Gastrocnemius medialis (tissue), 4 donors: Measurements from ENCODE around the gene MYPOP.

Experiments used
- POLR2A ChIP-seq, 2 donors: fragments of 450-650 bp; IDR thresholded peaks; one replicate each; pipeline ENCODE4 v1.6.1; 2017; ENCODE audit warnings: antibody characterized with exemption in 2 of 2, mild to moderate bottlenecking in 2 of 2, moderate library complexity in 2 of 2
- TF ChIP-seq, protein P1 (sequence below), 5 experiments: fragments of 450-650 bp in 3 of 5; fragments of 200-600 bp in 2 of 5; sonication (generic) in 2 of 5; IDR thresholded peaks in 4 of 5; conservative IDR thresholded peaks in 1 of 5; 1 replicate in 4 of 5; 2 replicates in 1 of 5; pipeline ENCODE4 v1.5.1; 2016 to 2019; ENCODE audit warnings: antibody characterized with exemption in 5 of 5, mild to moderate bottlenecking in 3 of 5, moderate library complexity in 3 of 5

DNA sequence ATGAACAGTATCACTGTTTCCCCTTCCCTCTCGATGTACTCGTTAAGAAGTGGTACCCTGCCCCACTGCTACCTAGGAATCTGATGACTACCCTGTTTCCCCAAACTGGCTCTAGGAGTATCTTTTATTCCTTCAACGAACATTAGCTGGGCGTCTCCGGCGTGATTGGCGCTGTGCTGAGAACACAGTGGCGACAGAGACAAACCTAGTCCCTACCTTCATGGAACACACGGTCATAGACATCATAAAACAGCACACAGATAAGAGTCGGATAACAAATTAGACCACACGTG is 40.2 kb downstream of the MYPOP start:
- TF ChIP-seq, protein P1, sequence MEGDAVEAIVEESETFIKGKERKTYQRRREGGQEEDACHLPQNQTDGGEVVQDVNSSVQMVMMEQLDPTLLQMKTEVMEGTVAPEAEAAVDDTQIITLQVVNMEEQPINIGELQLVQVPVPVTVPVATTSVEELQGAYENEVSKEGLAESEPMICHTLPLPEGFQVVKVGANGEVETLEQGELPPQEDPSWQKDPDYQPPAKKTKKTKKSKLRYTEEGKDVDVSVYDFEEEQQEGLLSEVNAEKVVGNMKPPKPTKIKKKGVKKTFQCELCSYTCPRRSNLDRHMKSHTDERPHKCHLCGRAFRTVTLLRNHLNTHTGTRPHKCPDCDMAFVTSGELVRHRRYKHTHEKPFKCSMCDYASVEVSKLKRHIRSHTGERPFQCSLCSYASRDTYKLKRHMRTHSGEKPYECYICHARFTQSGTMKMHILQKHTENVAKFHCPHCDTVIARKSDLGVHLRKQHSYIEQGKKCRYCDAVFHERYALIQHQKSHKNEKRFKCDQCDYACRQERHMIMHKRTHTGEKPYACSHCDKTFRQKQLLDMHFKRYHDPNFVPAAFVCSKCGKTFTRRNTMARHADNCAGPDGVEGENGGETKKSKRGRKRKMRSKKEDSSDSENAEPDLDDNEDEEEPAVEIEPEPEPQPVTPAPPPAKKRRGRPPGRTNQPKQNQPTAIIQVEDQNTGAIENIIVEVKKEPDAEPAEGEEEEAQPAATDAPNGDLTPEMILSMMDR (IDR thresholded peaks at IDR 0.05 in 4 of 5, conservative IDR thresholded peaks at IDR 0.05 in 1 of 5), result no peak
- no peak for TF ChIP-seq POLR2A (IDR thresholded peaks at IDR 0.05)
